SK-N-SH (cell line): Measurements from ENCODE around the gene MAD1L1. TPM values are rescaled to one million over a fixed set of nuclear protein-coding genes. Genes with fewer than 3 reads are reported as not detected.

Experiments used
- CTCF ChIA-PET: fragments of 300-600, 350-600 bp; formaldehyde crosslinking; extraction: SDS; loops from one replicate; lab custom pipeline; 2021; lab: Yijun Ruan, JAX
- POLR2A ChIA-PET: fragments of 350-600 bp; sonication (Branson Sonifier 250); formaldehyde crosslinking; extraction: SDS; loops from one replicate; lab custom pipeline; 2020; ENCODE audit warnings: antibody characterized with exemption, inconsistent platforms; lab: Yijun Ruan, JAX
- DNase-seq: peaks from one replicate; pipeline ENCODE4 v3.0.0; 2012
- H2AFZ ChIP-seq: fragments of 200-600 bp; sonication (generic); 2 replicates; pipeline ENCODE4 v1.8.1; 2016; ENCODE audit warnings: antibody characterized with exemption, mild to moderate bottlenecking, low read depth
- H3F3A ChIP-seq: fragments of 200-600 bp; sonication (generic); replicated peaks from 2 replicates; pipeline ENCODE3; 2016; ENCODE audit warnings: antibody characterized with exemption, mild to moderate bottlenecking; ENCODE audit not compliant: insufficient read depth
- H3K27ac ChIP-seq, 2 experiments: fragments of 200-500 bp in 1 of 2; fragments of 200-600 bp in 1 of 2; sonication (Bioruptor generic) in 1 of 2; sonication (generic), shearing (Covaris generic) in 1 of 2; 2 replicates each; pipeline versions ENCODE4 v1.5.1 to v1.6.1; 2014 to 2016; ENCODE audit warnings: low read depth in 2 of 2, inconsistent platforms in 1 of 2, low read length in 1 of 2, mild to moderate bottlenecking in 1 of 2, mixed read lengths in 1 of 2
- H3K27me3 ChIP-seq: fragments of 200-600 bp; sonication (generic), shearing (Covaris generic); 2 replicates; pipeline ENCODE4 v1.6.1; 2016; ENCODE audit warnings: mixed run types; ENCODE audit not compliant: insufficient read depth
- H3K36me3 ChIP-seq, 2 experiments: fragments of 200-500 bp in 1 of 2; fragments of 200-600 bp in 1 of 2; sonication (Bioruptor generic) in 1 of 2; sonication (generic) in 1 of 2; replicated peaks in 1 of 2; 2 replicates each; pipeline versions ENCODE3 to v1.5.1; 2014 to 2016; ENCODE audit warnings: low read length in 1 of 2, mild to moderate bottlenecking in 1 of 2; ENCODE audit not compliant: insufficient read depth in 2 of 2, control insufficient read depth in 1 of 2
- H3K4me1 ChIP-seq, 2 experiments: fragments of 200-500 bp in 1 of 2; fragments of 200-600 bp in 1 of 2; sonication (Bioruptor generic) in 1 of 2; sonication (generic), shearing (Covaris generic) in 1 of 2; 2 replicates each; pipeline versions ENCODE4 v1.5.1 to v1.6.1; 2014 to 2016; ENCODE audit warnings: low read depth in 1 of 2, low read length in 1 of 2, mixed run types in 1 of 2; ENCODE audit not compliant: insufficient read depth in 2 of 2, control insufficient read depth in 1 of 2
- H3K4me2 ChIP-seq: fragments of 200-600 bp; sonication (generic), shearing (Covaris generic); 2 replicates; pipeline ENCODE4 v1.6.1; 2017; ENCODE audit warnings: mixed run types
- H3K4me3 ChIP-seq, 2 experiments: fragments of 200-500 bp in 1 of 2; fragments of 200-600 bp in 1 of 2; sonication (Bioruptor generic) in 1 of 2; sonication (generic), shearing (Covaris generic) in 1 of 2; 2 replicates each; pipeline versions ENCODE4 v1.5.1 to v1.8.1; 2014 to 2016; ENCODE audit warnings: low read depth in 2 of 2, inconsistent platforms in 1 of 2, low read length in 1 of 2, mild to moderate bottlenecking in 1 of 2, mixed read lengths in 1 of 2, moderate library complexity in 1 of 2
- H3K79me2 ChIP-seq: fragments of 200-600 bp; sonication (generic); 2 replicates; pipeline ENCODE4 v1.8.1; 2017; ENCODE audit warnings: mild to moderate bottlenecking; ENCODE audit not compliant: insufficient read depth
- H3K9ac ChIP-seq: fragments of 200-600 bp; sonication (generic); 2 replicates; pipeline ENCODE4 v1.6.1; 2017; ENCODE audit warnings: mixed run types
- H3K9me2 ChIP-seq: fragments of 200-600 bp; sonication (generic); 2 replicates; pipeline ENCODE4 v1.6.1; 2017; ENCODE audit warnings: mixed run types
- H3K9me3 ChIP-seq: fragments of 200-600 bp; sonication (generic); 2 replicates; pipeline ENCODE4 v1.6.1; 2017; ENCODE audit warnings: mixed run types, mild to moderate bottlenecking, moderate library complexity
- H4K20me1 ChIP-seq: fragments of 200-600 bp; sonication (generic); 2 replicates; pipeline ENCODE4 v1.6.1; 2017; ENCODE audit warnings: mild to moderate bottlenecking, mixed run types; ENCODE audit not compliant: insufficient read depth
- ELF1 ChIP-seq: IDR thresholded peaks from 2 replicates; pipeline ENCODE4 v1.4.0; 2012
- EP300 ChIP-seq, 2 experiments: IDR thresholded peaks; 2 replicates each; pipeline versions ENCODE4 v1.4.0 to v1.6.1; 2012; ENCODE audit warnings: borderline replicate concordance in 1 of 2, low read depth in 1 of 2, low read length in 1 of 2
- EZH2phosphoT487 ChIP-seq: fragments of 200-600 bp; sonication (generic); IDR thresholded peaks from 2 replicates; pipeline ENCODE4 v1.6.1; 2017; ENCODE audit warnings: low read depth, mixed run types, mild to moderate bottlenecking, antibody characterized with exemption, moderate library complexity, borderline replicate concordance
- FOXJ3 ChIP-seq: sonication (generic); formaldehyde crosslinking; IDR thresholded peaks from 2 replicates; pipeline ENCODE4 v1.5.1; 2020; ENCODE audit warnings: mild to moderate bottlenecking, missing genetic modification reagents
- GABPA ChIP-seq: IDR thresholded peaks from 2 replicates; pipeline ENCODE4 v1.4.0; 2012; ENCODE audit warnings: low read depth, mild to moderate bottlenecking
- MEF2A ChIP-seq: IDR thresholded peaks from 2 replicates; pipeline ENCODE4 v1.4.0; 2012; ENCODE audit warnings: low read depth, borderline replicate concordance
- MXI1 ChIP-seq: IDR thresholded peaks from 2 replicates; pipeline ENCODE4 v1.6.1; 2012; ENCODE audit warnings: mild to moderate bottlenecking, low read depth, low read length, improper control_type of control experiment
- NRF1 ChIP-seq: IDR thresholded peaks from 2 replicates; pipeline ENCODE4 v1.6.1; 2012; ENCODE audit warnings: low read depth, mild to moderate bottlenecking, low read length
- RCOR1 ChIP-seq: fragments of 150-350 bp; IDR thresholded peaks from 2 replicates; pipeline ENCODE4 v1.6.1; 2017; ENCODE audit warnings: antibody characterized with exemption, low read length
- RFX5 ChIP-seq: IDR thresholded peaks from 2 replicates; pipeline ENCODE4 v1.6.1; 2012; ENCODE audit warnings: mild to moderate bottlenecking, improper control_type of control experiment, low read length
- RXRA ChIP-seq: IDR thresholded peaks from 2 replicates; pipeline ENCODE4 v1.4.0; 2012; ENCODE audit warnings: low read depth, mild to moderate bottlenecking, borderline replicate concordance
- SMC3 ChIP-seq: IDR thresholded peaks from 2 replicates; pipeline ENCODE4 v1.6.1; 2012; ENCODE audit warnings: low read depth, low read length, improper control_type of control experiment
- TEAD4 ChIP-seq: IDR thresholded peaks from 2 replicates; pipeline ENCODE4 v1.4.0; 2012; ENCODE audit warnings: mild to moderate bottlenecking, borderline replicate concordance; ENCODE audit not compliant: insufficient read depth
- WGBS: methylation state at CpG from one replicate; pipeline ENCODE4 v1.1.6; 2017; ENCODE audit warnings: low lambda C conversion rate; 5-methylcytosine and 5-hydroxymethylcytosine counted together
- polyA plus RNA-seq, 3 experiments: library from polyadenylated mRNA; depleted of rRNA; stranded (reverse); fragments of >200 nt; gene quantifications; 2 replicates each; pipeline ENCODE4 v1.2.3, GENCODE V29; 2012
- TF ChIP-seq, protein P1 (sequence below): fragments of 150-350 bp; IDR thresholded peaks from 2 replicates; pipeline ENCODE4 v1.6.1; 2016; ENCODE audit warnings: mild to moderate bottlenecking, low read depth, low read length
- TF ChIP-seq, protein P2 (sequence below): IDR thresholded peaks from 2 replicates; pipeline ENCODE4 v1.6.1; 2012; ENCODE audit warnings: mild to moderate bottlenecking, low read depth, low read length, moderate library complexity
- TF ChIP-seq, protein P3 (sequence below): IDR thresholded peaks from 2 replicates; pipeline ENCODE4 v1.4.0; 2012; ENCODE audit warnings: low read depth, borderline replicate concordance
- TF ChIP-seq, protein P4 (sequence below): fragments of 150-350 bp; IDR thresholded peaks from 2 replicates; pipeline ENCODE4 v1.6.1; 2017; ENCODE audit warnings: antibody characterized with exemption, low read length, low read depth, borderline replicate concordance
- TF ChIP-seq, protein P5 (sequence below): IDR thresholded peaks from 2 replicates; pipeline ENCODE4; 2012
- TF ChIP-seq, protein P6 (sequence below): fragments of 200-600 bp; sonication (generic); IDR thresholded peaks from 2 replicates; pipeline ENCODE4 v1.6.1; 2017; ENCODE audit warnings: antibody characterized with exemption, mild to moderate bottlenecking, moderate library complexity
- TF ChIP-seq, protein P7 (sequence below): IDR thresholded peaks from 2 replicates; pipeline ENCODE4 v1.4.0; 2012; ENCODE audit warnings: low read depth, borderline replicate concordance

Gene MAD1L1
- polyA plus RNA-seq, 1 of the 3 experiments (the other 2 are of a cell fraction), result 46.2 TPM

DNA sequence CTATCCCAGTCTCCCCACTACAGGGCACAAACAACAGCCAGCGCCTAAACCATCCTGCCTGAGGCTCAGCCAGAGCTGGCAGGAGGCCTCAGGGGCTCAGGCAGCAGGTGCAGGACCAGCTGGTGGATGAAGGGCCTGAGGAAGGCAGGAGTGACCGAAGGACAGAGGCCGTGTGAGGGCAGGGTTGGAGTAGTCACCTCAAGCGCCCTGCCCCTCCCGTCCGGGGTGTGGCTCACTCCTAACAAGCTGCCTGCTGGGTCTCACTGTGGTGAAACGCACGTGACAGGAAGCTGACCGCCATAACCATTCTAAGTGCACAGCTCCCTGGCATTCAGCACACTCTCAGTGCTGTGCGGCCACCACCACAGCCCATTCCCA lies 281.6 kb downstream of the MAD1L1 start:
- Histone ChIP-seq H3K4me1 (peaks cover 0 to 42% of the 10 kb centered on the region in 2 experiments; a peak in 1 of 4 replicates), H3K9ac (no peak overlapping the region), H3K27ac (peak overlapping the region in 1 of 2 experiments; percentile 86; a peak in 2 of 4 replicates), H2AFZ (no peak overlapping the region), H3K27me3 (no peaks in the 10 kb centered on the region), H4K20me1 (no peaks in the 10 kb centered on the region), H3K36me3 (no peaks in the 10 kb centered on the region), H3K4me3 (no peak overlapping the region), H3K9me2 (no peaks in the 10 kb centered on the region), H3F3A (no peaks in the 10 kb centered on the region), H3K9me3 (no peaks in the 10 kb centered on the region), H3K4me2 (no peak overlapping the region), H3K79me2 (no peaks in the 10 kb centered on the region)
- DNase-seq, result peak; percentile 74
- CTCF ChIA-PET, result interaction anchor here (0.9 to 1.9 kb wide), 3 partner anchors 9 to 258 kb away, joined by 4 to 7 read pairs (median 4); no protein-coding TSS in a partner anchor
- no peak for TF ChIP-seq MEF2A
- TF ChIP-seq, protein P1, sequence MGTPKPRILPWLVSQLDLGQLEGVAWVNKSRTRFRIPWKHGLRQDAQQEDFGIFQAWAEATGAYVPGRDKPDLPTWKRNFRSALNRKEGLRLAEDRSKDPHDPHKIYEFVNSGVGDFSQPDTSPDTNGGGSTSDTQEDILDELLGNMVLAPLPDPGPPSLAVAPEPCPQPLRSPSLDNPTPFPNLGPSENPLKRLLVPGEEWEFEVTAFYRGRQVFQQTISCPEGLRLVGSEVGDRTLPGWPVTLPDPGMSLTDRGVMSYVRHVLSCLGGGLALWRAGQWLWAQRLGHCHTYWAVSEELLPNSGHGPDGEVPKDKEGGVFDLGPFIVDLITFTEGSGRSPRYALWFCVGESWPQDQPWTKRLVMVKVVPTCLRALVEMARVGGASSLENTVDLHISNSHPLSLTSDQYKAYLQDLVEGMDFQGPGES, result no peak
- no peak for TF ChIP-seq FOXJ3 (CRISPR knock-in tag)
- no peak for TF ChIP-seq SMC3
- TF ChIP-seq ELF1, result no peak
- no peak for TF ChIP-seq RFX5
- no peak for TF ChIP-seq MXI1
- TF ChIP-seq, protein P2, sequence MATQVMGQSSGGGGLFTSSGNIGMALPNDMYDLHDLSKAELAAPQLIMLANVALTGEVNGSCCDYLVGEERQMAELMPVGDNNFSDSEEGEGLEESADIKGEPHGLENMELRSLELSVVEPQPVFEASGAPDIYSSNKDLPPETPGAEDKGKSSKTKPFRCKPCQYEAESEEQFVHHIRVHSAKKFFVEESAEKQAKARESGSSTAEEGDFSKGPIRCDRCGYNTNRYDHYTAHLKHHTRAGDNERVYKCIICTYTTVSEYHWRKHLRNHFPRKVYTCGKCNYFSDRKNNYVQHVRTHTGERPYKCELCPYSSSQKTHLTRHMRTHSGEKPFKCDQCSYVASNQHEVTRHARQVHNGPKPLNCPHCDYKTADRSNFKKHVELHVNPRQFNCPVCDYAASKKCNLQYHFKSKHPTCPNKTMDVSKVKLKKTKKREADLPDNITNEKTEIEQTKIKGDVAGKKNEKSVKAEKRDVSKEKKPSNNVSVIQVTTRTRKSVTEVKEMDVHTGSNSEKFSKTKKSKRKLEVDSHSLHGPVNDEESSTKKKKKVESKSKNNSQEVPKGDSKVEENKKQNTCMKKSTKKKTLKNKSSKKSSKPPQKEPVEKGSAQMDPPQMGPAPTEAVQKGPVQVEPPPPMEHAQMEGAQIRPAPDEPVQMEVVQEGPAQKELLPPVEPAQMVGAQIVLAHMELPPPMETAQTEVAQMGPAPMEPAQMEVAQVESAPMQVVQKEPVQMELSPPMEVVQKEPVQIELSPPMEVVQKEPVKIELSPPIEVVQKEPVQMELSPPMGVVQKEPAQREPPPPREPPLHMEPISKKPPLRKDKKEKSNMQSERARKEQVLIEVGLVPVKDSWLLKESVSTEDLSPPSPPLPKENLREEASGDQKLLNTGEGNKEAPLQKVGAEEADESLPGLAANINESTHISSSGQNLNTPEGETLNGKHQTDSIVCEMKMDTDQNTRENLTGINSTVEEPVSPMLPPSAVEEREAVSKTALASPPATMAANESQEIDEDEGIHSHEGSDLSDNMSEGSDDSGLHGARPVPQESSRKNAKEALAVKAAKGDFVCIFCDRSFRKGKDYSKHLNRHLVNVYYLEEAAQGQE, result no peak
- TF ChIP-seq EP300 (IDR thresholded peaks at IDR 0.05; ENCODE audit: borderline replicate concordance in 1 of 2, low read depth in 1 of 2, low read length in 1 of 2), result no peak
- TF ChIP-seq, protein P3, sequence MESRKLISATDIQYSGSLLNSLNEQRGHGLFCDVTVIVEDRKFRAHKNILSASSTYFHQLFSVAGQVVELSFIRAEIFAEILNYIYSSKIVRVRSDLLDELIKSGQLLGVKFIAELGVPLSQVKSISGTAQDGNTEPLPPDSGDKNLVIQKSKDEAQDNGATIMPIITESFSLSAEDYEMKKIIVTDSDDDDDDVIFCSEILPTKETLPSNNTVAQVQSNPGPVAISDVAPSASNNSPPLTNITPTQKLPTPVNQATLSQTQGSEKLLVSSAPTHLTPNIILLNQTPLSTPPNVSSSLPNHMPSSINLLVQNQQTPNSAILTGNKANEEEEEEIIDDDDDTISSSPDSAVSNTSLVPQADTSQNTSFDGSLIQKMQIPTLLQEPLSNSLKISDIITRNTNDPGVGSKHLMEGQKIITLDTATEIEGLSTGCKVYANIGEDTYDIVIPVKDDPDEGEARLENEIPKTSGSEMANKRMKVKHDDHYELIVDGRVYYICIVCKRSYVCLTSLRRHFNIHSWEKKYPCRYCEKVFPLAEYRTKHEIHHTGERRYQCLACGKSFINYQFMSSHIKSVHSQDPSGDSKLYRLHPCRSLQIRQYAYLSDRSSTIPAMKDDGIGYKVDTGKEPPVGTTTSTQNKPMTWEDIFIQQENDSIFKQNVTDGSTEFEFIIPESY, result no peak
- no peak for TF ChIP-seq RCOR1
- no peak for TF ChIP-seq TEAD4
- TF ChIP-seq, protein P4, sequence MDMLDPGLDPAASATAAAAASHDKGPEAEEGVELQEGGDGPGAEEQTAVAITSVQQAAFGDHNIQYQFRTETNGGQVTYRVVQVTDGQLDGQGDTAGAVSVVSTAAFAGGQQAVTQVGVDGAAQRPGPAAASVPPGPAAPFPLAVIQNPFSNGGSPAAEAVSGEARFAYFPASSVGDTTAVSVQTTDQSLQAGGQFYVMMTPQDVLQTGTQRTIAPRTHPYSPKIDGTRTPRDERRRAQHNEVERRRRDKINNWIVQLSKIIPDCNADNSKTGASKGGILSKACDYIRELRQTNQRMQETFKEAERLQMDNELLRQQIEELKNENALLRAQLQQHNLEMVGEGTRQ, result no peak
- TF ChIP-seq, protein P5, sequence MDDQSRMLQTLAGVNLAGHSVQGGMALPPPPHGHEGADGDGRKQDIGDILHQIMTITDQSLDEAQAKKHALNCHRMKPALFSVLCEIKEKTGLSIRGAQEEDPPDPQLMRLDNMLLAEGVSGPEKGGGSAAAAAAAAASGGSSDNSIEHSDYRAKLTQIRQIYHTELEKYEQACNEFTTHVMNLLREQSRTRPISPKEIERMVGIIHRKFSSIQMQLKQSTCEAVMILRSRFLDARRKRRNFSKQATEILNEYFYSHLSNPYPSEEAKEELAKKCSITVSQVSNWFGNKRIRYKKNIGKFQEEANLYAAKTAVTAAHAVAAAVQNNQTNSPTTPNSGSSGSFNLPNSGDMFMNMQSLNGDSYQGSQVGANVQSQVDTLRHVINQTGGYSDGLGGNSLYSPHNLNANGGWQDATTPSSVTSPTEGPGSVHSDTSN, result no peak
- no peak for TF ChIP-seq NRF1
- no peak for TF ChIP-seq EZH2phosphoT487
- TF ChIP-seq, protein P6, sequence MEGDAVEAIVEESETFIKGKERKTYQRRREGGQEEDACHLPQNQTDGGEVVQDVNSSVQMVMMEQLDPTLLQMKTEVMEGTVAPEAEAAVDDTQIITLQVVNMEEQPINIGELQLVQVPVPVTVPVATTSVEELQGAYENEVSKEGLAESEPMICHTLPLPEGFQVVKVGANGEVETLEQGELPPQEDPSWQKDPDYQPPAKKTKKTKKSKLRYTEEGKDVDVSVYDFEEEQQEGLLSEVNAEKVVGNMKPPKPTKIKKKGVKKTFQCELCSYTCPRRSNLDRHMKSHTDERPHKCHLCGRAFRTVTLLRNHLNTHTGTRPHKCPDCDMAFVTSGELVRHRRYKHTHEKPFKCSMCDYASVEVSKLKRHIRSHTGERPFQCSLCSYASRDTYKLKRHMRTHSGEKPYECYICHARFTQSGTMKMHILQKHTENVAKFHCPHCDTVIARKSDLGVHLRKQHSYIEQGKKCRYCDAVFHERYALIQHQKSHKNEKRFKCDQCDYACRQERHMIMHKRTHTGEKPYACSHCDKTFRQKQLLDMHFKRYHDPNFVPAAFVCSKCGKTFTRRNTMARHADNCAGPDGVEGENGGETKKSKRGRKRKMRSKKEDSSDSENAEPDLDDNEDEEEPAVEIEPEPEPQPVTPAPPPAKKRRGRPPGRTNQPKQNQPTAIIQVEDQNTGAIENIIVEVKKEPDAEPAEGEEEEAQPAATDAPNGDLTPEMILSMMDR, result no peak
- TF ChIP-seq RXRA, result no peak
- no peak for TF ChIP-seq GABPA
- TF ChIP-seq, protein P7, sequence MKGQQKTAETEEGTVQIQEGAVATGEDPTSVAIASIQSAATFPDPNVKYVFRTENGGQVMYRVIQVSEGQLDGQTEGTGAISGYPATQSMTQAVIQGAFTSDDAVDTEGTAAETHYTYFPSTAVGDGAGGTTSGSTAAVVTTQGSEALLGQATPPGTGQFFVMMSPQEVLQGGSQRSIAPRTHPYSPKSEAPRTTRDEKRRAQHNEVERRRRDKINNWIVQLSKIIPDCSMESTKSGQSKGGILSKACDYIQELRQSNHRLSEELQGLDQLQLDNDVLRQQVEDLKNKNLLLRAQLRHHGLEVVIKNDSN, result no peak
- POLR2A ChIA-PET, result no interaction called here
- 83% methylated on average over 9 of the region's 10 CpGs for WGBS
